MM.1S (cell line): ENCODE data around the gene ELL.

Experiments used
- CTCF ChIP-seq: fragments of 300-600 bp; sonication (generic); IDR thresholded peaks from 2 replicates; pipeline ENCODE4 v1.5.1; 2016; ENCODE audit warnings: antibody characterized with exemption, low read length, mixed read lengths
- EZH2phosphoT487 ChIP-seq: fragments of 300-600 bp; sonication (generic); IDR thresholded peaks from 2 replicates; pipeline ENCODE4 v1.6.1; 2018; ENCODE audit warnings: antibody characterized with exemption, low read length

- TF ChIP-seq CTCF (no peak), EZH2phosphoT487 (no peak)
These were observed 56.5 kb downstream of the ELL start for GRCh38 chr19:18465214-18465963.
